NOMO-1 treated with DMSO at 0.1 percent for 48 hours (cell line): ENCODE data around the gene SCUBE1.

ENCODE experiments used
- DNase-seq: peaks from one replicate; lab custom pipeline; 2025; ENCODE audit not compliant: unreplicated experiment; lab: John Stamatoyannopoulos, UW

The SCUBE1 gene

DNA sequence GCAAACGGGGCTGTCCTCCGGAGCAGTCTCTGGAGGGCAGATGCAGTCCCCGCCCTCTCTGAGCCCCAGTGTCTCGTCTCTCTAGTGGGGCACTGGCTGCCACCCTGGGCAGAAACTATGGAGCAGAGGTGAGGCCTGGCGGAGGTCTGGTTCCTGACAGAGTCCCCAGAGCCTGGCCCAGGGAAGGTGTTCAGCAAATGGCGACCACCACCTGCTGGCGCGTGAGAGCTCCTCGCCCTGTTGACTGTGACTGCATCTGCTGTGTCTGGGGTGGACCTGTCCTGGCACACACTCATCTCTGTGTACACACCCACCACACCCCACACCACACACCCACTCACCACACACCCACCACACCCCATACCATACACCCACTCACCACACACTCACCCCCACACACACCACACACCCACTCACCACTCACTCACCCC lies 137.9 kb downstream of the SCUBE1 start:
- no peak for DNase-seq

DNA sequence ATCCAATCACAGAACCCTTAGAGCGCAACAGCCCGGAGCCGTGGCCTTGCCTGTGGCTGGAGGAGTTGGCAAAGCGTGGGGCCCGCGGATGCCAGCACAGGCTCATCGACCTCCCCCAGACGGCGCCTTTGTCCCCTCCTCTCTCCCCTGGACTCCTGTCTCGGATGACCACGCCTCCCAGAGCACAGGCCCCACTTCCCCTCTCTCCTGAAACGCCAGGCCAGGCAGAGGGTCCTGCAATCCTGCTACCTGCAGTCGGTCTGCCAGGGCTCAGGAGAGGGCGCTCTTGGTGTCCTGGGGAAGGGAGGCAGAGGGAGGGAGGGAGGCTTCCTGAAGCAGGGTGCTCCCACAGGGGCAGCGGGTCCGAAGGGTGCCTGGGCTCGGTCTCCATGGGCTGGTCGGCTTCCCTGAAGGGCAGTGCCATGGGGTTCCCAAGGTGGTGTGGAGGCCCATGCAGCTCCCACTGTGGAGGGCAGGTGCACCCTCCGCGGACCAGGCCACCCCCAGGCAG lies 139.6 kb downstream of the SCUBE1 start:
- DNase-seq, result no peak

- no peak for DNase-seq
These were observed 140.3 kb downstream of the SCUBE1 start for GRCh38 chr22:43202756-43203410.

DNA sequence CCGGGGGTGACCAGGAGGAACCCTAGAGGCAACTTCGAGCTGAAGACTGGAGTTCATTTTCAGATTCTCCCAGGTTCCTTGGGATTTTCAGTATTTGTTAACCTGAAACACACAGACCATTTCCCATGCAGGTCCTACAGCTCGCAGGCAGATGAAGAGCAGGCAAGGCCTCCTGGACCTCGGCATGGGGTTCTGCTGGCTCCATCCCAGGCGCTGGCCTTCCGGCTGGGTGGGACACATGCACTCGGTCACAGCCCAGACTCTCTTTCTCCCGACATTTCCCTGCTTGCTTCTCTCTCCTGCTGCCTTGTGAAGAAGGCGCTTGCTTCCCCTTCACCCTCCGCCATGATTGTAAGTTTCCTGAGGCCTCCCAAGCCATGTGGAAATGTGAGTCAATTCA lies 140.8 kb downstream of the SCUBE1 start:
- DNase-seq, result no peak

DNA sequence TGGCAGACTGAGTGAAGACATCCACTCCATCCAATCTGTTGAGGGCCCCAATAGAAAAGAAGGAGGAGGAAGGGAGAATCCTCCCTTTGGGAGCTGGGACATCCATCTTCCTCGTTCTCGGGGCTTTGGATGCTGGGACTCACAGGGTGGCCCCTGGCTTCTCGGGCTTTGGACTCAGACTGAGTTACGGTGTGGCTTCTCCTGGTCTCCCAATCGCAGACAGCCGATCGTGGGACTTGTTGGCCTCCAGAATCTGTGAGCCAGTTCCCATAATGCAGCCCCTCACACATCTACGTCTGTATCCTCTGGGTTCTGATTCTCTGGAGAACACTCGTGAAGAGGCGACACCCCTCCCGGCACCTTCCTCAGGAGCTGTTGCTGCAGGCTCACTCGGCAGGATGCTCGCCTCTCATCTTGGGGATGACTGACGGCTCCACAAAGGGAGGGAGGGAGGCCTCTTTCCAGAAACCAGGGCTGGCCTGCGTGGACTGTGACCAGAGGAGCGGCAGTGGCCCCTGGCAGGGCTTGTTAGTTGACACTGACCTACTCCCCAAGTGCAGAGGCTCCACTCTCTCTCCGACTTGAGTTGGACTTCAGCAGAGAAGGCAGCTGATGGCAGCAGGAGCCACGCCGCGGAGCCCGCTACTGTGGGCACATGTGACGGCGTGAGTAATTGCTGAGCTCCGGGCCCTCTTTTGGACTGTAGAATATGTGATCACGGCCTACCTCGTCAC lies 141.5 kb downstream of the SCUBE1 start:
- no peak for DNase-seq

GRCh38 chr22:43200555-43200954 lies 142.6 kb downstream of the SCUBE1 start:
- DNase-seq, result no peak

- DNase-seq, result no peak
These were observed 143.1 kb downstream of the SCUBE1 start for GRCh38 chr22:43200031-43200430.

- DNase-seq, result no peak
These were observed 143.6 kb downstream of the SCUBE1 start for GRCh38 chr22:43199541-43199940.

- no peak for DNase-seq
These were observed 144.2 kb downstream of the SCUBE1 start for GRCh38 chr22:43198936-43199335.

DNA sequence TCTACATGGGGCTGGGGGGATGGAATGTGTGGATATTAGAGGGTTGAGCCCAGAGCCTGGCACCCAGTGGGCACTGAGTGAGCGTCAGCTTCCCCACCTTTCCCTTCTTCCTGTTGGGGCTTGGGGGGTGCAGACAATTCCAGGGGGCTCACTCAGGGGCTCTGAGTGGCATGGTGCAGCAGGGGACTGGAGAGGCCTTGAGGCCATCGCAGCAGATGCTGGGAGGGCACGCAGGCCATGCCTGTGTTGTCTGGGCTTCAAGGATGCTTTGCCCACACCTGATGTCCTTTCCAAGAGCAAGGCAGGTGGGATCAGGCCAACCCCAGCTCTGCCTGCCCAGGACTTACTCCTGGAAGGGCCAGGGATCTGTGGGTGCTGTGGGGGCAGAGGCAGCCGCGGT lies 145.0 kb downstream of the SCUBE1 start:
- no peak for DNase-seq

DNA sequence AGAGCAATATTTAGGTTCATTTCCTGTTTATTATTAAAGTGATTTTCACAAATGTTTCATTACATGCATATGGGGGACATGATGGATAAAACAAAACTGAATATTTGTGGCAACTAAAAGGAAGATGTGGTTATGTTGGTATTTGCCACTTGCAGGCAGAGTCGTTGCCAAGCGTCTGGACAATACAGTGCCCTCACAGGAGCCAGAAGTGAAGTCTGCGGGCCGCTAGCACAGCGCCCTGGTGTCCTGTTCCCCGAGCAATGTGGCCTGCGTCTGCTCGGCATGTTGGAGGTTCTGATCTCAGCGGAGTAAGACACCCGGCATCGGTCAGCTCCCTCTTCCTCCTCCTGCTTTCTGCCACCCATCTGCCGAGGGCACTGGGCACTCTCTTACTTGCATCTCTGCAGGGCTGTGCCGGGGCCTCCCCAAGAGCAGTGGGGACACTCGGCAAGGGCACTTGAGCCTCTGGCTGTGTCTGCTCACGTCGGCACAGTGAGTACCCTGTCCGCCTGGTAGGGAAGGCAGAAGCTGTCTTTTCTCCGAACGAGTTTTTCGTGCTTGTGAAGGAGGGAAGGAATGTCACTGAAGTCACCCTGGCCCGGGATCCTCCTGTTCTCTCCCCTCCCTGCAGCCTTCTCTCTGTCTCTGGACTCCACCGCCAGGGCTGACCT lies 145.8 kb downstream of the SCUBE1 start:
- no peak for DNase-seq

DNA sequence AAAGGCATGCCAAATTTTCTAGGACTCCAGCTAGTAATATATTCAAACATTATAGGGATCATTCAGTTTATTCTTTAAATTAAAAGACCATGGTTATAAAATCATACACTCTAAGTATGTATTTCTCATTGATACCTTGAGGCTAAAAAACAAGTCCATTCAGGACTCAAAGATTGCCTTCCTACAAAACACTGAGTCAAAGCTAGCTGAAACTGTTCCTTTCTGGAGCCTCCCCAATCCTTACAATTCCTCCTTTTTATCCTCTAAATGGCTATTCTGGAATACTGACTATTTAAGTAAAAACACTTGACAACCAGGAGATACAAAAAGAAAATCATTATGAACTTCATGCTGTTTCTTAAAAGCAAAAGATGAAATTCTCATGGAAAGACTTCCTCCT lies 151.3 kb downstream of the SCUBE1 start:
- no peak for DNase-seq

DNA sequence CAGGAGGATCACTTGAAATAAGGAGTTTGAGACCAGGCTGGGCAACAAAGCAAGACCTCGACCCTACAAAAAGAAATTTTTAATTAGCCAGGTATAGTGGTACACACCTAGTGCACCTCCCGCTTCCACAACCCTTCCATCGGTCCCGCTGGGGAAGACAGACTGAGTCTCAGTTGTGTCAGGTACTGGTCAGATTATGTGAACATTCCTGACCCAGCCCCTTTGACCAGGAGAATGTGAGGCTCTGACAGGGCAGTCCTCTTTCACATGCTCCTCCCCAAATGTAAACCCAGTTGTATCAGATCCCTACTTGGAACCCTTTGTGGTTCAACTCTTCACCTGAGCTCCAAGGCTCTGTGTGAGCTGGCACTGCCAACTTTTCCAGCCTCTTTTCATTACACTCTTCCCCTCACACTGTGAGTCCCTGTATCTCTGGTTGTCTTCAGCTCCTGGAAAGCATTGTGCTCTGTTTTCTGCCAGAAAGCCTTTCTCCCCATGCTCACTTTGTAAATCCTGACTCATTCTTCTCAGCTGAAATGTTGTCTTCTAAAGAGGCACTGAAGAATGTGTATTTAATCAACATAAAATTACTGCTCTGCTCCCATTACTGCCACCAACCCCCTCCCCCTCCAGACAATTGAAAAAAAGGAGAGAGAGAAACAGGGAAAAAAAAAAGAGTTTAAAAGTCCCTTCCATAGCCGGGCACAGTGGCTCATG lies 154.2 kb downstream of the SCUBE1 start:
- no peak for DNase-seq

DNA sequence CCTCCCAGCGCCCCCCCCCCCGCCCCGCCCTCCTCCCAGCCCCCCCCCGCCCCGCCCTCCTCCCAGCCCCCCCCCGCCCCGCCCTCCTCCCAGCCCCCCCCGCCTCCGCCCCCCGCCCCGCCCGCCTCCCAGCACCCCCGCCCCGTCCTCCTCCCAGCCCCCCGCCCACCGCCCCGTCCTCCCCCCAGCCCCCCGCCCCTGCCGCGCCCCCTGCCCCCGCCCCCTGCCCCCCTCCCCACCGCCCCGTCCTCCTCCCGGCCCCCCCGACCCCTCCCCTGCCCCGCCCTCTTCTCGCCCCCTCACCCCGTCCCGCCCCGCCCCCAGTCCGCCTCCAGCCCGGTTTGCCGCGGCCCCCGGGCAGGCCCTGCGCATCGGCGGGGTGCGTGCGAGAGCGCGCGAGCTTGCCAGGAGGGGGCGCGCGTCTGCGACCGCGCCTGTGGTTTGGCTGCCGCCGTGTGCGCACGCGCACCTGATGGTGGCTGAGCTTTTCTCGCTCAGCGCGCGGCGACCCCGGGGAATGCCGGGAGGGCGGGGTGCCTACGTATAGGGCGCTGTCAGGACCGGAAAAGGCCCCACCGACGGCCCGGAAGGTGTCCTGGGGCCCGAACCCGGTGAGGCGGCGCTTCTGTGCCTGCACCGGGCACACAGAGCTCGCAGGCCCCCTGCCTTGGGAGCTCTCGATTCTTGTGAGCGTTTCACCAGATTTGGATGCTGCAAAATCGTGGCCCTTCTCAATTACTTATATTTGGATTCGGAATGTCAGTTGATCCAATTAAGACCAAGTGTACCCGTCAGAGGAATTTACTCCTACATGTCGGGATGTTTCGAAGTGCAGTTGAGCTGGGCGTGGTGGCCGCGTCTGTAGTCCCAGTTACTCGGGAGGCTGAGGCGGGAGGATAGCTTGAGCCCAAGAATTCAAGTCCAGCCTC lies 155.7 kb downstream of the SCUBE1 start:
- DNase-seq, result peak; percentile 91

DNA sequence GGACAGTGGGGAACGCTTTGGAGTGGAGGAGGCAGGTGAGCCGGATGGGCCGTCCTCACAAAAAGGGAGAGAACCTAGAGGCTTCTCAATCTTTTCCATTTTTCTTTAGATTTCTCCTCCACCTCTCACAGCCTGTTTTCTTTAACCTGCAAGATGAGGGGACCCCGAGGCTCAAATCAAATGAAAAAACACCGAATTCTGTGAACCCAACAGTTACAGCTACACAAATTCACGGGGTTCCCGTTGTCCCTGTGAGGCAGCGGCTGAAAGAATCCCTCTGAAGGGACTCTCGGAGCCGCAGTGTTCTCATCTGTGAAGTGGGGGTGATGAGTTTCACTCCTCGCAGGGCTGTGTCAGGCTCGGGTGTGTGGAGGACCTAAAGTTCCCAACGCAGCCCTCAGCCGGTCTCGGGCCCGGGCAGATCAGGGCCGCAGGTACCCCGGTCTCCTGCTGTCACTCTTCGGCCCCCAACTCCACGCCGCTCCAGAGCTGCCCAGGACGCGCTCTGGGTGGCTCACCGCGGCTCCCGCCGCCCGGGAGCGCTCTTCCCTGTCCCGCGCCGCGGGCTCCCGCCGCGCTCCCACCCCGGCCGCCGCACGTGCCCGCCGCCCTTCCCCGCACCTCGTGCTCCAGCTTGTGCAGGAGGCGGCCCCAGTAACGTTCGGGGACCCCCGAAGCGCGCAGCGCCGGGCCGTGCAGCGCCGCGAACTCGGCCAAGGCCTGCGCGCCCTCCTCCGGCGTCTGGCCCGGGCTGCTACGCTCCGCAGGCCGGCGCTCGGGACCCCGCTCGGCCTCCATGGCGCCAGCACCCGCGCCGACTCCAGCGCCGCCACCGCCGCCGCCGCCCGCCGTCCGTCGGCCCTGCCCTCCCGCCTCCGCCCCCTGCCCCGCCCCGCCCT lies 156.7 kb downstream of the SCUBE1 start, which contains the start of gene TTLL12:
Gene TTLL12 (minus strand): TSS at position 863 of the 899 bp plus-strand sequence. CDS start 65 bp downstream, at position 798.
- peak; percentile 49 for DNase-seq

DNA sequence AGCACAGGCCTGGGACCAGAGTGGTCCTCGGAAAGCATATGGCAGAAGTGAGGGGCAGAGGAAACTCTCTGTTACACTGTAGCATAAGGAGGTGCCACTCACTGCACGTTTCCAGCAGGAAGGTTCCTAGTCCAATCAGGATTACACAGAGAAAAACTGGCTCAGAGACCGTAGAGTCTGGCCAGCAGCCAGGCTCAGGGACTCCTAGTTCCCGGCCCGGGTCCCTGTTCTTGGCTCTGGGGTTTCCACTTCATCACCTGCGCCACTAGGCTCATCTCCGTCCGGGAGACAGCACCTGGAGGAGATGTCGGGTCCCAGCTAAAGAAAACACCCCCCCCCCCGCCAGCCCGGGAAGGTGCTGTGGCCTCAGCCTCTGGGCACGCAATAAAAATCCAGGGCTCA lies 157.3 kb downstream of the SCUBE1 start:
- DNase-seq, result no peak

GRCh38 chr22:43183496-43184277 lies 159.5 kb downstream of the SCUBE1 start:
- DNase-seq, result no peak

- no peak for DNase-seq
These were observed 160.4 kb downstream of the SCUBE1 start for GRCh38 chr22:43182726-43183125.
